ENCODE data around the gene MANEA.
A peak's percentile ranks its signal among the peaks of the same experiment; 100 is the strongest.
"Not testable (repeated sequence)": the region's sequence is repeated elsewhere in the genome, so short reads cannot be mapped to it uniquely, and the experiment has no call there.

Gene MANEA

DNA sequence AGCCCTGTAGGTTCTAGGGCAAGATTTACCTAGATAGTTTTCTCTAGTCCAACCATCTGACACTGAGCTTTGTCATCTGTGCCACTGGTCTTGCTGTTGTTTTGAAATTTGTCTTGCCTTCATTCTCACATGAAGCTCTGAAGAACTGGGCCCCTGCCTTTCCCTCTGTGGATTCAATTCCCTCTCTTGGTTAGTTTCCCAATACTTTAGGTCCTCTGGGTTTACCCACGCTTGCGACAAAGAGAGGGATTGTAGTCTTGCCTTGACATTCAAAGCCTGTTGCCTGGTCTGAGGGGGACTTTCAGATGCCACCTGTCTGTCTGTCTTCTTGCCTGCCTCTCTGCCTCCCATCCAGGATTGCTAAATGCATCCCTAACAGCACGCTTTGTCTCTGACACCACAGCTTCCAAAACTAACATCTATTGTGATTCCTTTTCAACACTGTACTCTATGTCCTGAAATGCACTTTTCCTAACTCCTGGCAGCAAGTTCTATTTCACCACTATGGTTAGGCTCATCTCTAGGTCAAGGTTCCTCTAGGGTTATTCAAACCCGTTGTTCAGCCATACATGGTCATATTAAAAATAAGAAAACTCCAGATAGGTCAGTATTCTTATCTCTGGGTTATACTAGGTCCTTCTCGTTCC lies 25.5 kb upstream of the MANEA start:
- H3K36me3 ChIP-seq (ENCODE audit: control insufficient read depth, insufficient read depth, low read length) = no peaks in the 10 kb centered on the region
- H3K9me3 ChIP-seq (ENCODE audit: control insufficient read depth, low read length) = no peaks in the 10 kb centered on the region
- H3K4me1 ChIP-seq (ENCODE audit: control insufficient read depth, insufficient read depth, low read length, poor library complexity, severe bottlenecking) = no peaks in the 10 kb centered on the region
- H3K27ac ChIP-seq (ENCODE audit: low read depth, low read length, severe bottlenecking) = no peak overlapping the region
- 86 to 97% methylated on average over 3 of the region's 5 CpGs for WGBS, 2 experiments (ENCODE audit: insufficient coverage in 2 of 2)
- H3K4me3 ChIP-seq (ENCODE audit: extremely low read depth, insufficient read depth, low read length, poor library complexity, severe bottlenecking) = no peak overlapping the region

DNA sequence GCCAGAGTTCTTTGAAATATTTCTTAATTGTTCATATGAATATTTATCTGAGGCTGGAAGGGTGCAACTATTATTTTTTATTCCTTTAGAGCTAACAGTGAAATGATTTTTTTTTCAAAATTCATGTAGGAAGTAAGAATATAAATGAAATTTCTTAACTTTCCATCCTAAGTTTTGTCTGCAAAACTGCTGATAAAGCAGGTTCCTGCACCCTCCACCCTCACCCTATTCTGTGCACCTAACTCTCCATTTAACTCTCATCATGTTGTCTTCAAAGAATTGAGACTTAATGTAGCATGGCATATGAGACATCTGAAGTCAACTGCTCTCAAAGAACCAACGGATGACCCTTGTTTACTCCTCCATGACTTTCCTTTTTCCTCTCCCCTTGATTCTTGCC lies 23.5 kb upstream of the MANEA start:
- no peaks in the 10 kb centered on the region for H3K9me3 ChIP-seq (ENCODE audit: control insufficient read depth, low read length)
- H3K36me3 ChIP-seq (ENCODE audit: control insufficient read depth, insufficient read depth, low read length) = no peaks in the 10 kb centered on the region
- WGBS, 2 experiments (ENCODE audit: insufficient coverage in 2 of 2) = no CpG with 5 or more reads among the region's 1 CpG
- no peak overlapping the region for H3K4me3 ChIP-seq (ENCODE audit: extremely low read depth, insufficient read depth, low read length, poor library complexity, severe bottlenecking)
- no peak overlapping the region for H3K27ac ChIP-seq (ENCODE audit: low read depth, low read length, severe bottlenecking)
- H3K4me1 ChIP-seq (ENCODE audit: control insufficient read depth, insufficient read depth, low read length, poor library complexity, severe bottlenecking) = no peaks in the 10 kb centered on the region

DNA sequence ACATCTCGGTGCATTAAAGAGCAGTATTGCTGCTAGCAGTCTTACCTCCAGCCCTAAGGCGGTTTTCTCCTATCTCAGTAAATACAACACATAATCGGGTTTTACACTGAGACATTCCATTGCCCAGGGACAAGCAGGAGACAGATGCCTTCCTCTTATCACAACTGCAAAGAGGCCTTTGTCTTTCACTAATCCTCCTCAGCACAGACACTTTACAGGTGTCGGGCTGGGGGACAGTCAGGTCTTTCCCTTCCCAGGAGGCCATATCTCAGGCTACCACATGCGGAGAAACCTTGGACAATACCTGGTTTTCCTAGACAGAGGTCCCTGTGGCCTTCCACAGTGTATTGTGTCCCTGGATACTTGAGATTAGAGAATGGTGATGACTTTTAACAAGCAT lies 16.4 kb upstream of the MANEA start:
- H3K4me3 ChIP-seq (ENCODE audit: extremely low read depth, insufficient read depth, low read length, poor library complexity, severe bottlenecking); H3K4me1 ChIP-seq (ENCODE audit: control insufficient read depth, insufficient read depth, low read length, poor library complexity, severe bottlenecking); H3K36me3 ChIP-seq (ENCODE audit: control insufficient read depth, insufficient read depth, low read length); H3K9me3 ChIP-seq (ENCODE audit: control insufficient read depth, low read length); H3K27ac ChIP-seq (ENCODE audit: low read depth, low read length, severe bottlenecking): not testable (repeated sequence)
- WGBS, 2 experiments (ENCODE audit: insufficient coverage in 2 of 2) = 52 to 81% methylated on average over 2 to 4 of the region's 5 CpGs

DNA sequence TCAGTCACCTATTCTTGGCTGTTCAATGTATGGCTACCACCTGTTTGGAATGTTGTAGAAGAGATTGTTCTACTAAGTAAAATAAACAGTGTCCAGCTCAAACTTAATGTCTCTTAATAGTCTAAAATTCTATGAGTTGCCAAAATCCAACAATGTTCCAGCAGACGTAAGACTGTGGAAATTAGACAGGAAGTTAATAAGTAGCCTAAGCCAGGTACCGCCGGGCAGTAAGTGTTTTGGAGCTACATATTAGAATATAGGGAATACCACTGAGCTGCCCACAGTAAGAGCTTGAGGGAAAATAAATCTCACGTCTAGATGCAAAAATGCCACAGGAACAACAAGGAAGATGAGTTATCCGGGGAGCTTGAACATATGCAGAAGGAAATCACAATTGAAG lies 7.8 kb upstream of the MANEA start:
- no peaks in the 10 kb centered on the region for H3K4me1 ChIP-seq (ENCODE audit: control insufficient read depth, insufficient read depth, low read length, poor library complexity, severe bottlenecking)
- H3K4me3 ChIP-seq (ENCODE audit: extremely low read depth, insufficient read depth, low read length, poor library complexity, severe bottlenecking) = no peak overlapping the region
- no peaks in the 10 kb centered on the region for H3K9me3 ChIP-seq (ENCODE audit: control insufficient read depth, low read length)
- WGBS, 2 experiments (ENCODE audit: insufficient coverage in 2 of 2) = 98 to 100% methylated on average over 2 to 4 of the region's 5 CpGs
- H3K27ac ChIP-seq (ENCODE audit: low read depth, low read length, severe bottlenecking) = no peak overlapping the region
- H3K36me3 ChIP-seq (ENCODE audit: control insufficient read depth, insufficient read depth, low read length) = no peaks in the 10 kb centered on the region

DNA sequence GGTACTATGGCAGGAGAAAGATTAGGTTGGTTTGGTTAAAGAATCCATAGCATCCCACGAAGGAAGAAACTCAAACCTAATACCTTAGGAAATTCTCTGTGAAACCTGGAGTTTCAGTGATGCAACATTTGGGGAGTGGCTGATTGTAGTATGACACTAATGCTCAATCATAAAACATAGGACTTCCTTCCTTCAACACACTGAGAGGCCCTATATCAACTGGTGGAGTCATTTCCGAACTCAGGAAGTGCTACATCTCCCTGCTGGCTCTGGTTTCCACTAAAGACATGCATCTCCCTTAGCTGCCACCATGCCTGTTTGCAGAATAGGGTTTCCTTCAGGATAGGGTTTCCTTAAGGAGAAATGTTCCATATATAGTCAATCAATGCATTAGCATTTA lies 5.2 kb upstream of the MANEA start:
- H3K4me1 ChIP-seq (ENCODE audit: control insufficient read depth, insufficient read depth, low read length, poor library complexity, severe bottlenecking) = no peaks in the 10 kb centered on the region
- H3K36me3 ChIP-seq (ENCODE audit: control insufficient read depth, insufficient read depth, low read length) = no peaks in the 10 kb centered on the region
- WGBS, 2 experiments (ENCODE audit: insufficient coverage in 2 of 2) = 75 to 83% methylated on average over 1 of the region's 2 CpGs
- H3K9me3 ChIP-seq (ENCODE audit: control insufficient read depth, low read length) = no peaks in the 10 kb centered on the region
- no peak overlapping the region for H3K4me3 ChIP-seq (ENCODE audit: extremely low read depth, insufficient read depth, low read length, poor library complexity, severe bottlenecking)
- no peak overlapping the region for H3K27ac ChIP-seq (ENCODE audit: low read depth, low read length, severe bottlenecking)

- Histone ChIP-seq H3K4me3 (ENCODE audit: extremely low read depth, insufficient read depth, low read length, poor library complexity, severe bottlenecking) (no peak overlapping the region), H3K4me1 (ENCODE audit: control insufficient read depth, insufficient read depth, low read length, poor library complexity, severe bottlenecking) (peaks cover 5% of the 10 kb centered on the region), H3K27ac (ENCODE audit: low read depth, low read length, severe bottlenecking) (no peak overlapping the region), H3K9me3 (ENCODE audit: control insufficient read depth, low read length) (no peaks in the 10 kb centered on the region), H3K36me3 (ENCODE audit: control insufficient read depth, insufficient read depth, low read length) (no peaks in the 10 kb centered on the region)
Observed at GRCh38 chr6:95574811-95575210, 2.5 kb upstream of the MANEA start.

DNA sequence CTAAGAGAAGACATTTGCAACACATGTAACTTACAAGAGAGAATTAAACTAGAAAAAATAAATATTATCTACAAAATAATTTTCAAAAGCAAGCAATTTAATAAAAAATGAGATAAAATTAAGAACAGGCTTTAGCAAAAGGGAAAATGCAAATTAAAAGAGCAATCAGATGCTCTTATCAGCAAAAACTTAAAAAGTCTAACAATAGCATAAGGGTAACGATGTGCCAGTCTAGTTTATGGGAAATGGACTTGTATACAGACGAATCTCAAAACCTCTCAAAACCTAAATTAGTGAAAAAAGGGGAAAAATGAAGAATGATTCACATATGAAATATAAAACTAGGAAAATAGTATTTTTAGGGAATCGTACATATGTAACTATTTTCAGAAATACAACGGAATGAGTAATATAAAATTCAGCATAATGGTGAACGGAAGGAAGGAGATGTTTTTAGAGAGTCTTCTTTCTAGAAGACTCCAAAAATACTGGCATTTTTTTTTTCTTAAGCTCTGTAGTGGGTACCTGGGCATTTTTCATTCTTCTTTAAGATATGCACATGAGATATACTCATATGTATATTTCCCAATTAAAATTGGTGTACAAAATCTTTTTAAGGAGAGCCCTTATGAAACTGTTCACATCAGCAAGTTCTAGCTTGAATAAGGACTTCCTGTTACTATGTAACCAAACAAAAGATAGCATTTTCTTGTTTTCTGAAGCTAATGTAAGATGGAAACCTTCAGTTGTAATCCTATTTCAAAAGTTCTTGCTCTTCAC lies 927 bp upstream of the MANEA start:
- Histone ChIP-seq H3K27ac (ENCODE audit: low read depth, low read length, severe bottlenecking) (peak overlapping the region; percentile 92), H3K4me1 (ENCODE audit: control insufficient read depth, insufficient read depth, low read length, poor library complexity, severe bottlenecking) (peaks cover 5% of the 10 kb centered on the region)
- WGBS, 2 experiments (ENCODE audit: insufficient coverage in 2 of 2) = no CpG with 5 or more reads among the region's 5 CpGs

GRCh38 chr6:95576998-95577303 lies 384 bp upstream of the MANEA start:
- H3K9me3 ChIP-seq (ENCODE audit: control insufficient read depth, low read length) = no peaks in the 10 kb centered on the region
- peak overlapping the region; percentile 66 for H3K4me3 ChIP-seq (ENCODE audit: extremely low read depth, insufficient read depth, low read length, poor library complexity, severe bottlenecking)
- H3K4me1 ChIP-seq (ENCODE audit: control insufficient read depth, insufficient read depth, low read length, poor library complexity, severe bottlenecking) = peaks cover 5% of the 10 kb centered on the region
- H3K36me3 ChIP-seq (ENCODE audit: control insufficient read depth, insufficient read depth, low read length) = no peaks in the 10 kb centered on the region
- WGBS, 2 experiments (ENCODE audit: insufficient coverage in 2 of 2) = 0% methylated on average over 1 to 3 of the region's 3 CpGs
- H3K27ac ChIP-seq (ENCODE audit: low read depth, low read length, severe bottlenecking) = peak overlapping the region; percentile 92

More for the DNA sequence above, 927 bp upstream of the MANEA start:
- H3K9me3 ChIP-seq (ENCODE audit: control insufficient read depth, low read length) = no peaks in the 10 kb centered on the region
- H3K4me3 ChIP-seq (ENCODE audit: extremely low read depth, insufficient read depth, low read length, poor library complexity, severe bottlenecking) = peak overlapping the region; percentile 66
- no peaks in the 10 kb centered on the region for H3K36me3 ChIP-seq (ENCODE audit: control insufficient read depth, insufficient read depth, low read length)

DNA sequence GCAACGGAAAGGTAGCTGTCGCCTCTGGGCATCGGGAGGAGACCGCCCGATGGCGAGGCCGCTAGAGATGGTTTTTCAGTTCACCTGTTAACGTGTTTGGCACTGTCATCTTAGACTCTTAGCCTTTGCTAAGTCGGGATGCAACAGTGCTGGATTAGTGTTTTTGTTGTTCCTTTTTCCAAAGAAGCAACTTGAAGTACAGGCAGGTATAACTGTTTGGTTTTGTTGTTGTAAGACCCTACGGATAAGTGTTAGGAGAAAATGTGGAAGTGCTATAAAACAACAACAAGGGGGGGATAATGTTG lies 723 bp downstream of the MANEA start:
- Histone ChIP-seq H3K9me3 (ENCODE audit: control insufficient read depth, low read length) (peaks cover 6% of the 10 kb centered on the region), H3K36me3 (ENCODE audit: control insufficient read depth, insufficient read depth, low read length) (no peaks in the 10 kb centered on the region), H3K27ac (ENCODE audit: low read depth, low read length, severe bottlenecking) (peak overlapping the region; percentile 92), H3K4me1 (ENCODE audit: control insufficient read depth, insufficient read depth, low read length, poor library complexity, severe bottlenecking) (peaks cover 5% of the 10 kb centered on the region), H3K4me3 (ENCODE audit: extremely low read depth, insufficient read depth, low read length, poor library complexity, severe bottlenecking) (peak overlapping the region; percentile 66)
- 5 to 11% methylated on average over 10 of the region's 10 CpGs for WGBS, 2 experiments (ENCODE audit: insufficient coverage in 2 of 2)

DNA sequence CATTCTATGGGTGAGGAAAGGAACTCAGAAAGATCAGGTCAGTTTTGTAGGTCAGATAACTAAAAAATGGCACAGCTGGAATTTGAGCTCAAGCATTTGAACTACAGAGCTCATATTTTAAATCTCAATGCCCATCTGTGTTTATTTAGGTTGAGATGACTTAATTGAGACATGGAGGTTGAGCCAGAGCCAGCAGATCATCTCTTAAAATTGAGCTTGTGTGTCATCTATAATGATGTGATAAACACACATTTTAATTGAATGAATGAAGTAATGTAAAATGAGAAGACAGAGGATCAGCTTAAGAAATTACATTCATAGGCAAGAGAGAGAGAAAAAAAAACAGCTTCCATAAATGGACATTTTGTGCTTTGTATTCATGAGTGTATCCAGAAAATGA lies 3.7 kb downstream of the MANEA start:
- H3K4me1 ChIP-seq (ENCODE audit: control insufficient read depth, insufficient read depth, low read length, poor library complexity, severe bottlenecking) = peaks cover 5% of the 10 kb centered on the region
- H3K27ac ChIP-seq (ENCODE audit: low read depth, low read length, severe bottlenecking) = no peak overlapping the region
- no peaks in the 10 kb centered on the region for H3K36me3 ChIP-seq (ENCODE audit: control insufficient read depth, insufficient read depth, low read length)
- peaks cover 16% of the 10 kb centered on the region for H3K9me3 ChIP-seq (ENCODE audit: control insufficient read depth, low read length)
- no peak overlapping the region for H3K4me3 ChIP-seq (ENCODE audit: extremely low read depth, insufficient read depth, low read length, poor library complexity, severe bottlenecking)

- not testable (repeated sequence) for H3K36me3 ChIP-seq (ENCODE audit: control insufficient read depth, insufficient read depth, low read length); H3K27ac ChIP-seq (ENCODE audit: low read depth, low read length, severe bottlenecking); H3K4me1 ChIP-seq (ENCODE audit: control insufficient read depth, insufficient read depth, low read length, poor library complexity, severe bottlenecking); H3K4me3 ChIP-seq (ENCODE audit: extremely low read depth, insufficient read depth, low read length, poor library complexity, severe bottlenecking)
- peaks cover 16% of the 10 kb centered on the region for H3K9me3 ChIP-seq (ENCODE audit: control insufficient read depth, low read length)
- WGBS, 2 experiments (ENCODE audit: insufficient coverage in 2 of 2) = 91 to 94% methylated on average over 5 to 8 of the region's 9 CpGs
Observed at GRCh38 chr6:95584226-95584625, 6.9 kb downstream of the MANEA start.
